GM21619 (cell line): ENCODE measurements around the gene F13A1.

Experiments
- ATAC-seq: cut with Tn5 transposase; IDR thresholded peaks from one replicate; pipeline ENCODE4 v1.9.1; 2021; ENCODE audit not compliant: unreplicated experiment

F13A1 gene

GRCh38 chr6:6244624-6245023 lies 75.8 kb downstream of the F13A1 start:
- no peak for ATAC-seq

- no peak for ATAC-seq
Observed at GRCh38 chr6:6243846-6244245, 76.6 kb downstream of the F13A1 start.

- no peak for ATAC-seq
Observed at GRCh38 chr6:6239598-6240581, 80.6 kb downstream of the F13A1 start.

GRCh38 chr6:6236730-6237469 lies 83.6 kb downstream of the F13A1 start:
- no peak for ATAC-seq

- ATAC-seq: no peak
Observed at GRCh38 chr6:6235786-6236185, 84.7 kb downstream of the F13A1 start.

- no peak for ATAC-seq
Observed at GRCh38 chr6:6234963-6235362, 85.5 kb downstream of the F13A1 start.

- ATAC-seq: no peak
Observed at GRCh38 chr6:6230286-6230685, 90.2 kb downstream of the F13A1 start.

GRCh38 chr6:6227896-6228295 lies 92.6 kb downstream of the F13A1 start:
- ATAC-seq: no peak

- no peak for ATAC-seq
Observed at GRCh38 chr6:6225885-6226529, 94.5 kb downstream of the F13A1 start.

- no peak for ATAC-seq
Observed at GRCh38 chr6:6224933-6225486, 95.5 kb downstream of the F13A1 start.

- ATAC-seq: no peak
Observed at GRCh38 chr6:6221787-6222535, 98.5 kb downstream of the F13A1 start.

- ATAC-seq: no peak
Observed at GRCh38 chr6:6220718-6221117, 99.7 kb downstream of the F13A1 start.

GRCh38 chr6:6219716-6220115 lies 100.7 kb downstream of the F13A1 start:
- ATAC-seq: no peak

GRCh38 chr6:6218759-6219085 lies 101.7 kb downstream of the F13A1 start:
- ATAC-seq: no peak

GRCh38 chr6:6217855-6218758 lies 102.4 kb downstream of the F13A1 start:
- ATAC-seq: no peak

- no peak for ATAC-seq
Observed at GRCh38 chr6:6210994-6211393, 109.5 kb downstream of the F13A1 start.

GRCh38 chr6:6202886-6203285 lies 117.6 kb downstream of the F13A1 start:
- ATAC-seq: no peak

GRCh38 chr6:6201200-6201599 lies 119.3 kb downstream of the F13A1 start:
- ATAC-seq: no peak

- ATAC-seq: no peak
Observed at GRCh38 chr6:6199678-6200077, 120.8 kb downstream of the F13A1 start.

GRCh38 chr6:6196762-6197161 lies 123.7 kb downstream of the F13A1 start:
- no peak for ATAC-seq
